Type B pancreatic cell (in vitro differentiated cells): ENCODE measurements around the gene ULK4. TPM values are rescaled to one million over a fixed set of nuclear protein-coding genes. Genes with fewer than 3 reads are reported as not detected.

Source experiments
- DNase-seq: peaks from one replicate; pipeline ENCODE4 v3.0.0; 2021; ENCODE audit warnings: mixed read lengths; ENCODE audit not compliant: unreplicated experiment; ENCODE audit errors: extremely low spot score
- H3K27ac Mint-ChIP-seq: 2 replicates; pipeline ENCODE4 v1.8.0; 2021; ENCODE audit warnings: mild to moderate bottlenecking, mixed read lengths
- H3K27me3 Mint-ChIP-seq: 2 replicates; pipeline ENCODE4 v1.8.0; 2021; ENCODE audit warnings: mixed read lengths
- H3K36me3 Mint-ChIP-seq: 2 replicates; pipeline ENCODE4 v1.8.0; 2021; ENCODE audit warnings: mixed read lengths
- H3K4me1 Mint-ChIP-seq: one replicate; pipeline ENCODE4 v1.8.0; 2021; ENCODE audit warnings: mixed read lengths; ENCODE audit not compliant: unreplicated experiment
- H3K4me3 Mint-ChIP-seq: 2 replicates; pipeline ENCODE4 v1.8.0; 2021; ENCODE audit warnings: mild to moderate bottlenecking, mixed read lengths
- H3K9me3 Mint-ChIP-seq: 2 replicates; pipeline ENCODE4 v1.8.0; 2021; ENCODE audit warnings: mixed read lengths
- total RNA-seq: library from RNA; stranded (reverse); gene quantifications from 2 replicates; pipeline ENCODE4 v1.2.1, GENCODE V29; 2021; ENCODE audit warnings: low replicate concordance
- TF ChIP-seq, protein P1 (sequence below): fragments of 200-600 bp; sonication (generic); conservative IDR thresholded peaks from 2 replicates; pipeline ENCODE4 v1.5.0; 2021; ENCODE audit warnings: antibody characterized with exemption, mild to moderate bottlenecking

Gene ULK4
- total RNA-seq, 1 donor from 2014 or later, result 10.7 TPM

DNA sequence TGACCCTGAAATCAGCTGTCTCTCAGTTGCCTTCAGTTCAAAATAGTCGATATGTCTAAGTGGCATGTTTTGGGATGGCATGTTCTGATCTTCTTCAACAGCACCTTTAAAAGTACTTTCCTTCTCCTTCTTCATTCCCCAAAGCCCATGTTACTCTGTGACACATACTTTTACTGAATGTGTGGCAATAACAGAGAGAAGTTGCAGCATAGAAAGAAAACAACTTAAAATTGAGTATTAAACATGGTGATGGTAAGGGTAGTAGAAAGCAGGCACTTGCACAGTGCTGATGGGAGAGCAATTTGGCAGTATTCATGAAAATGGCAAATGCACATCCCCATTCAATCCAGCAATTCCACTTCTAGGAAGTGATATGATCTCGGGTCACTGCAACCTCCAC, 12.3 kb upstream of the ULK4 start:
- no peak for DNase-seq
- TF ChIP-seq, protein P1, sequence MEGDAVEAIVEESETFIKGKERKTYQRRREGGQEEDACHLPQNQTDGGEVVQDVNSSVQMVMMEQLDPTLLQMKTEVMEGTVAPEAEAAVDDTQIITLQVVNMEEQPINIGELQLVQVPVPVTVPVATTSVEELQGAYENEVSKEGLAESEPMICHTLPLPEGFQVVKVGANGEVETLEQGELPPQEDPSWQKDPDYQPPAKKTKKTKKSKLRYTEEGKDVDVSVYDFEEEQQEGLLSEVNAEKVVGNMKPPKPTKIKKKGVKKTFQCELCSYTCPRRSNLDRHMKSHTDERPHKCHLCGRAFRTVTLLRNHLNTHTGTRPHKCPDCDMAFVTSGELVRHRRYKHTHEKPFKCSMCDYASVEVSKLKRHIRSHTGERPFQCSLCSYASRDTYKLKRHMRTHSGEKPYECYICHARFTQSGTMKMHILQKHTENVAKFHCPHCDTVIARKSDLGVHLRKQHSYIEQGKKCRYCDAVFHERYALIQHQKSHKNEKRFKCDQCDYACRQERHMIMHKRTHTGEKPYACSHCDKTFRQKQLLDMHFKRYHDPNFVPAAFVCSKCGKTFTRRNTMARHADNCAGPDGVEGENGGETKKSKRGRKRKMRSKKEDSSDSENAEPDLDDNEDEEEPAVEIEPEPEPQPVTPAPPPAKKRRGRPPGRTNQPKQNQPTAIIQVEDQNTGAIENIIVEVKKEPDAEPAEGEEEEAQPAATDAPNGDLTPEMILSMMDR, result no peak
- Mint-ChIP-seq H3K9me3 (no peaks in the 10 kb centered on the region), H3K4me3 (no peak overlapping the region), H3K4me1 (no peaks in the 10 kb centered on the region), H3K36me3 (no peaks in the 10 kb centered on the region), H3K27me3 (peaks cover 3% of the 10 kb centered on the region), H3K27ac (no peak overlapping the region)

- Mint-ChIP-seq H3K27ac (no peak overlapping the region), H3K9me3 (no peaks in the 10 kb centered on the region), H3K36me3 (no peaks in the 10 kb centered on the region), H3K4me1 (no peaks in the 10 kb centered on the region), H3K4me3 (no peak overlapping the region), H3K27me3 (peaks cover 3% of the 10 kb centered on the region)
- TF ChIP-seq, protein P1, result no peak
- DNase-seq, result no peak
Measured at GRCh38 chr3:41972802-41973201, 10.9 kb upstream of the ULK4 start.

DNA sequence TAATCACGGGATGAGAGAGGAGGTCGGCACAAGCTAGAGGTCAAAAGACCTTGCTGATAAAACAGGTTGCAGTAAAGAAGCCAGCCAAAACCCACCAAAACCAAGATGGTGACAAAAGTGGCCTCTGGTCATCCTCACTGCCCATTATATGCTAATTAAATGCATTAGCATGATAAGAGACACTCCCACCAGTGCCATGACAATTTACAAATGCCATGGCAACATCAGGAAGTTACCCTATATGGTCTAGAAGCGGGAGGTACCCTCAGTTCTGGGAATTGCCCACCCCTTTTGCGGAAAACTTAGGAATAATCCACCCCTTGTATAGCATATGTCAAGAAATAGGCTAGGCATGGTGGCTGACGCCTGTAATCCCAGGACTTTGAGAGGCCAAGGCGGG, 4.3 kb upstream of the ULK4 start:
- Mint-ChIP-seq H3K9me3 (no peaks in the 10 kb centered on the region), H3K4me3 (no peak overlapping the region), H3K4me1 (peaks cover 2% of the 10 kb centered on the region), H3K27me3 (peaks cover 7% of the 10 kb centered on the region), H3K36me3 (no peaks in the 10 kb centered on the region), H3K27ac (no peak overlapping the region)
- TF ChIP-seq, protein P1, result no peak
- DNase-seq, result no peak

GRCh38 chr3:41963823-41964222, 1.9 kb upstream of the ULK4 start:
- TF ChIP-seq, protein P1, result no peak
- Mint-ChIP-seq H3K4me1 (peaks cover 9% of the 10 kb centered on the region), H3K36me3 (no peaks in the 10 kb centered on the region), H3K27me3 (peaks cover 4% of the 10 kb centered on the region), H3K27ac (no peak overlapping the region), H3K4me3 (no peak overlapping the region), H3K9me3 (no peaks in the 10 kb centered on the region)
- DNase-seq, result no peak

DNA sequence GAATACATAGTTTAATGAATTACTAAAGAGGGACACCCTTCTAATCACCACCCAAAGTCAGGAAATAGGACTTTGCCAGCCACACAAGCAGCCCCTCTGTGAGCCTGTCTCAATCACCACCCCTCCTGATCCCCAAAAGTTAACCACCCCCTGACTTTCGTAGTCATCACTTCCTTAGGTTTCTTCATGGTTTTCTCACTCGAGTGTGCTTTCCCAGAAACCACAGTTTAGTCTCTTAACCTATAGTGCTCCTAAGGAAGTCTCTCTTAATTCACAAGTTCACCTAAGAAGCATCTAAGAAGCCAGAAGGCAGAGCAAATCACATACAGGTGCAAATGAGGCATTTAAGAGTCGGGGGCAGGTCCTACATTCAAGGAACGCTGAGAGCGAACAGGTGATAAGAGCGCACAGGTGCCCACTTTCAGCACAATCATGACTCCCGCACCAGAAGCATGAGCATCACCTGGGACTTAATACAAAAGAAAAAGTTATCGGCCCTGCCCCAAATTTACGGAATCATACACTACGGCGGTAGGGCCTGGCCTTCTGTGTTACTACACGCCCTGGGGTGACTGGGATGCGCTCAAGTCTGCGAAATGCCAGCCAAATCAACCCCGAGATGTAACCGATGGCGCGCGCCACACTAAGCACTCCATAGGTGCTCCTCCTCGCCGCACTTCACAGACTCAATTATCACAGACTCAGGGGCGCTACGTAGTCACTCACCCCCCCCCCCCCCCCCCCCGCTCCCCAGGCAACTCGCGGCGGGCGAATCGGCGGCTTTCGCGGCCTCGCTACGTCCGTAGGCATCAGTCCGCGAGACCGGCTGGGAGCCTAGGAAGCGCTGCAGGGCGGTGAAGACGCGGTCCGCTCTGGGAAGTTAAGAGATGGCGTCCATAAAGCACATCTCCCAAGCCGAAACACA, 815 bp downstream of the ULK4 start:
- H3K9me3 Mint-ChIP-seq, result no peaks in the 10 kb centered on the region

More for the DNA sequence above, 815 bp downstream of the ULK4 start:
- DNase-seq, result peak; percentile 74
- Mint-ChIP-seq H3K36me3 (no peaks in the 10 kb centered on the region), H3K27ac (peak overlapping the region; percentile 99), H3K27me3 (peaks cover 4% of the 10 kb centered on the region), H3K4me3 (peak overlapping the region; percentile 100), H3K4me1 (peaks cover 9% of the 10 kb centered on the region)
- TF ChIP-seq, protein P1, result no peak
